Measurements from ENCODE around the gene KIAA1755. TPM values are rescaled to one million over a fixed set of nuclear protein-coding genes. Genes with fewer than 3 reads are reported as not detected.
A peak's percentile ranks its signal among the peaks of the same experiment; 100 is the strongest.

The KIAA1755 gene
- total RNA-seq, 1 donor from 2014 or later, result 1.1 TPM

GRCh38 chr20:38298768-38299288 lies 38.3 kb upstream of the KIAA1755 start:
- TF ChIP-seq CTCF (IDR thresholded peaks at IDR 0.05; ENCODE audit: insufficient read depth, low read depth, low read length) (no peak), EZH2 (IDR thresholded peaks at IDR 0.05; ENCODE audit: insufficient read depth, low read length) (no peak)
- H2AFZ ChIP-seq (ENCODE audit: low read depth, low read length), result peak overlapping the region; percentile 83

GRCh38 chr20:38297916-38298674 lies 37.6 kb upstream of the KIAA1755 start:
- no peaks in the 10 kb centered on the region for H4K20me1 ChIP-seq (ENCODE audit: insufficient read depth, low read length)
- H3K36me3 Mint-ChIP-seq (ENCODE audit: low read depth, unreplicated experiment), result no peaks in the 10 kb centered on the region

More at GRCh38 chr20:38298768-38299288, 38.3 kb upstream of the KIAA1755 start:
- peaks cover 10% of the 10 kb centered on the region for H3K4me1 Mint-ChIP-seq (ENCODE audit: low read depth, unreplicated experiment)
- H3K9ac ChIP-seq (ENCODE audit: low read length), result peak overlapping the region; percentile 52
- H3K27me3 ChIP-seq (ENCODE audit: insufficient read depth, low read length), result peaks cover 8% of the 10 kb centered on the region
- no peak overlapping the region for H3K4me3 ChIP-seq (ENCODE audit: insufficient read depth, low read depth, low read length)
- no peak overlapping the region for H3K4me2 ChIP-seq (ENCODE audit: low read length)
- no peaks in the 10 kb centered on the region for H4K20me1 ChIP-seq (ENCODE audit: insufficient read depth, low read length)
- no peak overlapping the region for H3K4me3 Mint-ChIP-seq (ENCODE audit: unreplicated experiment)
- FAIRE-seq, result no peak
- H3K79me2 ChIP-seq (ENCODE audit: insufficient read depth, low read length), result no peaks in the 10 kb centered on the region
- DNase-seq (ENCODE audit: low read depth), result no peak
- no peaks in the 10 kb centered on the region for H3K36me3 Mint-ChIP-seq (ENCODE audit: low read depth, unreplicated experiment)
- no peaks in the 10 kb centered on the region for H3K36me3 ChIP-seq (ENCODE audit: insufficient read depth, low read length)
- H3K9me3 Mint-ChIP-seq (ENCODE audit: unreplicated experiment), result no peaks in the 10 kb centered on the region
- H3K27ac Mint-ChIP-seq (ENCODE audit: unreplicated experiment), result no peak overlapping the region
- H3K4me1 ChIP-seq (ENCODE audit: insufficient read depth, low read length), result peaks cover 5% of the 10 kb centered on the region
- H3K27ac ChIP-seq (ENCODE audit: low read depth, low read length), result no peak overlapping the region
- H3K9me3 ChIP-seq (ENCODE audit: insufficient read depth, low read depth, low read length), result no peaks in the 10 kb centered on the region
- peaks cover 37% of the 10 kb centered on the region for H3K27me3 Mint-ChIP-seq (ENCODE audit: low read depth, unreplicated experiment)

More at GRCh38 chr20:38297916-38298674, 37.6 kb upstream of the KIAA1755 start:
- no peak overlapping the region for H3K4me3 ChIP-seq (ENCODE audit: insufficient read depth, low read depth, low read length)
- peak overlapping the region; percentile 83 for H2AFZ ChIP-seq (ENCODE audit: low read depth, low read length)
- H3K9me3 ChIP-seq (ENCODE audit: insufficient read depth, low read depth, low read length), result no peaks in the 10 kb centered on the region
- H3K27me3 ChIP-seq (ENCODE audit: insufficient read depth, low read length), result peaks cover 6% of the 10 kb centered on the region
- H3K79me2 ChIP-seq (ENCODE audit: insufficient read depth, low read length), result no peaks in the 10 kb centered on the region
- H3K4me1 ChIP-seq (ENCODE audit: insufficient read depth, low read length), result peaks cover 5% of the 10 kb centered on the region
- H3K4me3 Mint-ChIP-seq (ENCODE audit: unreplicated experiment), result no peak overlapping the region
- H3K27ac ChIP-seq (ENCODE audit: low read depth, low read length), result no peak overlapping the region
- no peak overlapping the region for H3K4me2 ChIP-seq (ENCODE audit: low read length)
- H3K9me3 Mint-ChIP-seq (ENCODE audit: unreplicated experiment), result no peaks in the 10 kb centered on the region
- no peaks in the 10 kb centered on the region for H3K36me3 ChIP-seq (ENCODE audit: insufficient read depth, low read length)
- H3K4me1 Mint-ChIP-seq (ENCODE audit: low read depth, unreplicated experiment), result peaks cover 3% of the 10 kb centered on the region
- TF ChIP-seq CTCF (IDR thresholded peaks at IDR 0.05; ENCODE audit: insufficient read depth, low read depth, low read length), result no peak
- no peak for TF ChIP-seq EZH2 (IDR thresholded peaks at IDR 0.05; ENCODE audit: insufficient read depth, low read length)
- DNase-seq (ENCODE audit: low read depth), result no peak
- H3K9ac ChIP-seq (ENCODE audit: low read length), result no peak overlapping the region
- FAIRE-seq, result no peak
- no peak overlapping the region for H3K27ac Mint-ChIP-seq (ENCODE audit: unreplicated experiment)
- H3K27me3 Mint-ChIP-seq (ENCODE audit: low read depth, unreplicated experiment), result peaks cover 31% of the 10 kb centered on the region

Measured in astrocyte (in vitro differentiated cells and primary cell).